Activated CD4-positive, alpha-beta T cell treated with anti-CD3 and anti-CD28 coated beads for 48 hours (primary cell): ENCODE data around the gene PTBP1.

Experiments
- DNase-seq: peaks from one replicate; pipeline ENCODE4 v3.0.0-alpha.2; 2020

Gene PTBP1

DNA sequence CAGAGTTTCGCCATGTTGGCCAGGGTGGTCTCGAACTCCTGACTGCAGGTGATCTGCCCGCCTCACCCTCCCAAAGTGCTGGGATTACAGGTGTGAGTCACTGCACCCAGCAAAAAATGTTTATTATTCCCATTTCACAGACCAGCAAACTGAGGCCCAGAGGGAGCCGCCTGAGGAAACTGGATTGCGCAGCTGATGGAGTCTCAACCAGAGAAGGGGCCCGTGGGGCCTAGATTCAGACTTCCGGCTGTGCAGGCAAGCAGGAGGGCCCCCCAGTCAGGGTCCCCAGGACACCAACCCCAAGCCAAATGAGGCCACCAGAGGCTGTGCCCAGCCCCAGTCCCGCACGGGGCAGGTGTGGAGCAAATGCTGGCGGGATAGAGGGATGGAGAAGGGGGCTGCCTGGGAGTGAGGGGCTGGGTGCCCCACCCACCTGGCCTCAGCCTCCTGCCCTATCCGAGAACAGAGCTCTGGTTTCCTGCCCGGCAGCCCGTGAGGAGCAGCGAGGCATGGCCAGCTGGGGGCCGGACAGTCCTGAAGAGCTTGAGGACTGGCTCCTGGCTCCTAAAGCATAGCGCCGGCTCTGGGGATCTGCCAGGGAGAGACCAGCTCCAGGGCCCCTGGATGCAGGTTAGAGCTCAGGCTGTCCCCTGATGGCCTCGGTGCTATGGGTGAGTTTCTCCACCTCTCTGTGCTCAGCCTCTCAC lies 24.4 kb upstream of the PTBP1 start:
- no peak for DNase-seq

DNA sequence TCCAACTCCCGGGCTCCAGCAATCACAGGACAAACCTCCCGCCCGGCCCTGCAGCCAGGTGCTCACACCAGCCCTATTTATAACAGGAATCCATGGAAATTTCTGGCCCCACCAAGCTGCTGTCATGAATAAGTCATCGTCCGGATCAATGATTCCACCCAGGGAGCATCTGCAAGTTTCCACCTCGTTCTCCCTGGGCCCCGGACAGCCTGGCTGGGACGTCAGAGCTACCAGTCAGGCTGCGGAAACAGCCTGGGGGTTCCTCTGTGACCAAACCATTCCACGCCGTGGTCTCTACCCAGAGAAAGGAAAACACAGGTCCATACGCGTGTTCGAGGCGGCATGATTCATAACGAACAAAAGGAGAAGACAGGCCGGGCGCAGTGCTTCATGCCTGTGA lies 20.7 kb upstream of the PTBP1 start:
- DNase-seq, result no peak

DNA sequence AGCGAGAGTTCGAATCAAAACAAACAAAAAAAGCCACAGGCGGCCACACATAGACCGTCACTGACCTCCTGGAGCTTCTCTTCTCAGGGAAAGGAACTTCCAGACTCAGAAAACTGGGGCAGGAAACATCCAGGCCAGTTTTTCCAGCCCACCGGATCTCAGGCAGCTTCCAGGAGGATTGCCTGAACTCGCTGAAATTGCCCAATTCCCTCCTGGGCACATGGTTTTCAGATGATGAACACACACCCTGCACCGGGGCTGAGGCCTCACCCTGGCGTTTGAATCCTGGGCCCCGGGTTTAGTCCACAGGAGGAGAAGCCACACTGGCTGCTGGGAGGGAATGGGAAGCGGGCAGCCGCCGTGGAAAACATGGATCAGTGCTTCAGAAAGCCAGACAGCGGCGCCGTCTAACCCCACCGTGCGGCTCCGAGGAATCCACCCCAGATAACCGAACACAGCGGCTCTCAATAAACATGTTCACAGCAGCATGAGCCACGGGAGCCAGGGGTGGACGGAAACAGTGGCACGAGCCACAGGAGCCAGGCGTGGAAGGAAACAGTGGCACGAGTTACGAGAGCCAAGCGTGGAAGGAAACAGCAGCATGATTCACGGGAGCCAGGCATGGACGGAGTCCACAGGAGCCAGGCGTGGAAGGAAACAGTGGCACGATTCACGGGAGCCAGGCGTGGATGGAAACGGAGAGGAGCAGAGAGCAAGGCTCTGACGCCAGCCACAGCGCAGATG lies 18.2 kb upstream of the PTBP1 start:
- DNase-seq, result no peak

DNA sequence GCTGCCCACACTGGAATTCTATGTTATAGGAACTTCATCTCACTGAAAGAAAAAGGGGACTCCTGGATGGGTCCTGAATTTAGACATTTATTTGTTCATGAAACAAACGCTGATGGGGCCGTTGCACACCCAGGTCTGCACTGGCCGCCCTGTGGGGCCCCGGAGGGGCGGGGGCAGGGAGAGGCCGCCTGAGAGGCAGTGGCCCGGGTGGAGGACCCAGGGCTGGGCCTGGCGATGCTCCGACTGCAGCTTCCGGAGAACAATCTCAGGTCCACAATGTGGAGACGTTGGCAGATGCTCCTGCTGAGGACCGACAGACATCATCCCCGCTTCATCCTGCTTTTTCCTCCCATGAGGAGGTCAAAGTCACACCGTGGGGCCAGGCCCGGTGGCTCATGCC lies 16.3 kb upstream of the PTBP1 start:
- no peak for DNase-seq

DNA sequence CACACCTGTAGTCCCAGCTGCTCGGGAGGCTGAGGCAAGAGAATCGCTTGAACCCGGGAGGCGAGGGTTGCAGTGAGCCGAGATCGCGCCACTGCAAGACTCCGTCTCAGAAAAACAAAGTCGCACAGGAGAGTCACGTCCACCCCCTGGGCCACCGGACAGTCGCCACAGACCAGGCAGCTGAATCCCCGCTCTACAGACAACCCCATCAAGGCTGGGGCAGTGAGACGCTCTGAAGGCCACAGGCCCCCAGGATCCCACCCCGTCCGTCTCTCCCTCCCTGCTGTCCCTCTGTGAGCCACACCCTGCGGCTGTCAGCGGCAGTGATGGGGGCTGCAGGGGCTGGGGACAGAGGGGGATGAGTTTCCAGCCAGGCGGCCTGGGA lies 15.5 kb upstream of the PTBP1 start:
- DNase-seq, result no peak

DNA sequence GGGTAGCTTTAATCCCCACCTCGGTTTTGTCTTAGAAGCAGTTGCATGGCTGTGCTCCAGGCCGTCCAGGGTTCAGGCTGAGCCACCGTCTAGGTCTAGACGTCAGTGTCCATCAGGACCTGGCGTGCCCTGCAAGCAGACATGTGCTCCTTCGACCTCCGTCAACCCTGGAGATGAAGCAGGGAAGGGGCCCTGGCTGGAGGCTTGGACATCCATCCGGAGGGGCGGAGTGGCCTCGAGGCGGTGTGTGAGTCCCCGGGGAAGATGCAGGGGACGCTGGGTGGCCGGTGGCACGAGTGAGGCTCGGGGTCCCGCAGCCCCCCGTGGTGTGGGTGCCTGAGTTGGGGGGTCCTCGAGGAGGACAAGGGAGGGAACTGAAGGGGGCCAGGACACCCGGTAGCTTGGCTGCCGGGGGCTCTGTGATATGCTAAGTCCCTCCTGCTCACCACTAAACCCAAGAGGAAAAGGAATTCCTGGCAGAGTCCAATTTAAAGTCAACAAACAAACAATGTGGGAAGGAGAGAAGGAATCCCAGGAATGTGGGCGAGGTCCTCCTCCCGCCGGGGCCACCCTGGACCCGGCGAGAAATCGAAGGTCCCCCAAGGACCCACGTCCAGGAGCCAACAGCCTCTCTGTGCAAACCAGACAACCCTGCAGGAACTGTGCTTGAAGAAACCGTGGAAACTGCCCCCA lies 14.9 kb upstream of the PTBP1 start:
- no peak for DNase-seq

DNA sequence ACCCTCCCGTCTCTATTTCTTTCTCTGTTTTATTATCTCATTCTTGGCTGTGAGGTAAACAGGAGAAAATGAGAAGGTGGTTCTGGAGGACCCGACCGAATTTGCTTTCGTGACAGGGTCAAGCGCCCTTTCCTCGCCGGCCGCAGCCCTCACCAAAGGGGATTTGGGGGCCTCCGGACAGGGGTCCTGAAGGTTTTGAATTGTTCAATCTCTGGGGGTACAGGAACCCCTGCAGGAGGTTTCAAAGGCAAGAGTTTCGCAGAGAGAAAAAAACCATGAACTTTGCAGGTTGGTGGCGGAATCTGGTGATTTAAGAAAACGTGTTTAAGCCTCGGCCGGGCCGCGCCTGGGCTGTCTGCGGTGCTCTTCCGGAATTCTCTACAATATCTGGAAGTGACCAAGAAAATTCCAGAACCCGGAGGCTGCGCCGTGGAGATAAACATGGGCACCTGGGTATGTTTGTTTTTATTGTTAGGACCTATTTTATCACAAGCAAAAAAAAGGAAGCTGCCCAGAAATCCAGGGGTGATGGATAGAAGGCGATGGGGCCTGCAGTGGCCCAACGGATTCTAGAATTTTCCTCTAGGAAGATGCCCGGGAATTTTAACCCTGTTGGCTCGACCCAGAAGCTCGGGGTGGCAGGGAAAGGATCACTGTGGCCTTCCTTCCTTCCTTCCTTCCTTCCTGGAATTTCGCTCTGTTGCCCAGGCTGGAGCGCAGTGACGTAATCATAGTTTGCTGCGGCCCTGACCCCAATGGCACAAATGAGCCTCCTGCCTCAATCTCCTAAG lies 14.2 kb upstream of the PTBP1 start:
- DNase-seq, result no peak

DNA sequence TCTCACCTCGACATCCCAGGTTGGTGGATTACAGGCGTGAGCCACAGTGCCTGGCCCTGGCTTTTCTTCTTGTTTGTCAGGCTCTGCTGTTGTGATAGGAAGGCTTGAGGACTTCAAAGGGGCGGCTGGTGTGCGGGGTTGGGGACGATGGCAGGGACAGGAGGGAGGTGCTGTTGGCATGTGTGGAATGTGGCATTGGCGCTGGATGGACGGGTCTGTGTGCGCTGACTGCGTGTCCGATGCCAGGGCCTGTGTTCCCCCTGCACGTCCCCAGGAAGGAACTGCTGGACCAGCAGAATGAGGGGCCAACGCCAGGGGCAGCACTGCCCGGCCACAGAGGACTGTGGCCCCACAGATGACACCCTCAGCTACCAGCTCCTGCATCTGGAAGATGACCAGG lies 12.7 kb upstream of the PTBP1 start:
- no peak for DNase-seq

DNA sequence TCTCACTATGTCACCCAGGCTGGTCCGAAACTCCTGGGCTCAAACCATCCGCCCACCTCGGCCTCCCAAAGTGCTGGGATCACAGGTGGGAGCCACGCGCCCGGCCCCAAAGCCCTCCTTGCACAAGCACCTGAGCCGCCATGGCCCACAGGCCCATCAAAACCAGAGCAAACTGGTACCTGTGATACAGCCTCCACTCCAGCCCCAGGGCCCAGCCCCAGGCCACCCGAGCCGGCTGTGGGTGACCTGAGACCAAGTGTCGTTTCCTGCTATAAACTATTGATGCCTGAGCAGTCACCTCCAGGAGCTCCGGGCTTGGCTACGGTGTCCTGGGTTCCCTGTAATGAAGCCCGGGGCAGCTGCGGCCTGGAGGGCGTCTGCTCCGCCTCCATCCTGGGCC lies 9.7 kb upstream of the PTBP1 start:
- DNase-seq, result no peak

DNA sequence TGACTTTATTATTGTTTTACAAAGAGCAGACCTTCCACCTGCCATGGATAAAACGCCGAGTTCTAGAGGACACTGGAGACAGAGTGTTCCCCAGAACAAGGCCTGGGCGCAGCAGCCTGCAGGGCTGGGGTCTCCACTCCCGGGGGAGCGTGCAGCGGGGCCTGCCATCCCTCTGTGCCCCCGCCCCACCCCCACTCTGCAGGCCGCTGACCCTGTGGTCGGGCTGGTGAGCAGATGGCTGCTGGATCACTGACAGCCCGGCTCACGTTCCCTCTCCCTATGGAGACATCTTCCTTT lies 8.6 kb upstream of the PTBP1 start:
- DNase-seq, result no peak

DNA sequence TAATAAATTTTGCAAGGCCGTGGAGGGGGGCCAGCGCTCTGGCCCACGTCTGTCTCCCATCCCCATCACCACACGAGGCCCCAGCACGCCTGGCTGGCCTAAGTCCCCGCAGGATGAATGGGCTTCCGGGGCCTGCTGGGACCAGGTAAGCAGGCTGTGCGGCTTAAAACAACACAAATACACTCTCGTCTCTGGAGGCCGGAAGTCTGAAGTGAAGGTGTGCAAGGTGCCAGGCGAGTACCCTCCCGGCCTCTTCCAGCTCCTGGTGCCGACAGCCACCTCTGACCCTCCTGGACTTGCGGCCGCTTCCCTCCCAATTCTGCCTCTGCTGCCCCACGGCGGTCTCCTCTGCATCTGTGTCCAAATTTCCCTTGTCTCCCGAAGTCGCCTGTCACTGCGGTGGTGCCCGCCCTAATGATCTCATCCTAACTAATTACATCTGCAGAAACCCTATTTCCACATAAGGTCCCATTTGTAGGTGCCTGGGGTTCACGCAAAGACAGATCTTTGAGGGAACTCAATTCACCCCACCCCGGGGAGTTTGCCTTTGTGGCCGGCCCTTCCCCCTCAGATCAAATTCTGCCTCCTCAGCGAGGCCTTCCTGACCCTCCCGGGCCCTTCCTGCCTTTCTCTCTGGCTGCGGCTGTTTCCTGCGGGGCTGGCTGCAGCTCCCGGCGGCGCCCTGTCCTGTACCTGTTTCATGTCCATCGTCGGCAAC lies 8.1 kb upstream of the PTBP1 start:
- no peak for DNase-seq

DNA sequence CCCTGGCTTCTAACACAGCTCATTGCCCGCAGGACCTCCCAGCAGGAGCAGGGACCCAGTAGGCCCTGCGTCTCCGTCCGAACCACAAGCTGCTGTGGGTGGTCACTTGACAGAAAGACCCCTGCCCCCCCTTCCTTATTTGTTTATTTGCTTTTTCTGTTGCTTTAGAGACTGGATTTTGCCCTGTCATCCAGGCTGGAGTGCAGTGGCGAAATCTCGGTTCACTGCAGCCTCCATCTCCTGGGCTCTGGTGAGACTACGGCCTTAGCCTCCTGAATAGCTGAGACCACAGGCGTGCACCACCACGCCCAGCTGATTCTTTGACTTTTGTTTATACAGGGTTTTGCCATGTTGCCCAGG lies 7.6 kb upstream of the PTBP1 start:
- DNase-seq, result no peak

DNA sequence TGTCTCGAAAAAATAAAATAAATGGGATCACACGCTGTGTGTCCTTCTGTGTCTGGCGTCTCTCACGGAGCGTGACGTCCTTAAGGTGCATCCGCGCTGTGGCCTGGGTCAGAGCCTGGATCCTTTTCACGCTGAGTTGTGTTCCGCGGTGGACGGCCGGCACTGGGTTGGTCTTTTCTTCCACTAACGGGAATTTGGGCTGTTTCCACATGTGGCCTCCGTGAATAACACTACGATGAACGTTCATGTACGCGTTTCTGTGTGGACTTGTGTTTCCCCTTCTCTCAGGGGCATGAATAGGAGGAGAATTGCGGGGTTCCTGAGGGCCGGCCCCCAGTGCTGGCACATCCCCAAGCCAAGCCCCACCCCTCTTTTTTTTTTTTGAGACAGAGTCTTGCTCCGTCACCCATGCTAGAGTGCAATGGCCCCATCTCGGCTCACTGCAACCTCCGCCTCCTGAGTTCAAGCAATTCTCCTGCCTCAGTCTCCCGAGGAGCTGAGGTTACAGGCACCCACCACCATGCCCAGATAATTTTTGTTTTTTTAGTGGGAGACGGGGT lies 6.2 kb upstream of the PTBP1 start:
- no peak for DNase-seq

DNA sequence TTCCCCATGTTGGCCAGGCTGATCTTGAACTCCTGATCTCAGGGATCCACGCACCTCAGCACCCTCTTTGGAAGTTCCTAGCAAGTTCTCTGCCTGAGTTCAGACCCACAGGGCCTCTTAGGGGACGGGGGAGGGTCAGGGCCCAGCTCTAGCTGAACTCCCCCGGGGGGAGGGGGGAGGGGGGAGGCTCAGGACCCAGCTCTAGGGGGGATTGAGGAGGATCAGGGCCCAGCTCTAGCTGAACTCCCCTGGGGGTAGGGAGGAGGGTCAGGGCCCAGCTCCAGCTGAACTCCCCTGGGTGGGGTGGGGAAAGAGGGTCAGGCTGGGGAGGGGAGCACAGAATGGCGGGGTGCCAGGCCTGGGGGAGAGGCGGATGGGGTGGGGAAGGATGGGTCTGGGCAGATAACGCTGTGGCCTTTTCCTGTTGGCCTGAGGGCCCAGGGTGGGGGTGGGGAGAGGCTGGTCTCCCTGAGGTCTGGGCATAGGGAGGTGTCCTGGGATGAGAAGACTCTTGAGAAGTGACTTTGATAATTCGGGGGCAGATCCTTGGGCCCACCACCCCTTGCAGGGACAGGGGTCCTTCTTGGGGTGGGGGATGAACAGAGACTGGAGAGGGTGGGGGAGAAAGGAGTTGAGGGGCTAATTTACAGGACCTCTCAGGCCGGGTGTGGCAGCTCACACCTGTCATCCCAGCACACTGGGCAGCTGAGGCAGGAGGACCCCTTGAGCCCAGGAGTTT lies 5.5 kb upstream of the PTBP1 start:
- DNase-seq, result no peak

DNA sequence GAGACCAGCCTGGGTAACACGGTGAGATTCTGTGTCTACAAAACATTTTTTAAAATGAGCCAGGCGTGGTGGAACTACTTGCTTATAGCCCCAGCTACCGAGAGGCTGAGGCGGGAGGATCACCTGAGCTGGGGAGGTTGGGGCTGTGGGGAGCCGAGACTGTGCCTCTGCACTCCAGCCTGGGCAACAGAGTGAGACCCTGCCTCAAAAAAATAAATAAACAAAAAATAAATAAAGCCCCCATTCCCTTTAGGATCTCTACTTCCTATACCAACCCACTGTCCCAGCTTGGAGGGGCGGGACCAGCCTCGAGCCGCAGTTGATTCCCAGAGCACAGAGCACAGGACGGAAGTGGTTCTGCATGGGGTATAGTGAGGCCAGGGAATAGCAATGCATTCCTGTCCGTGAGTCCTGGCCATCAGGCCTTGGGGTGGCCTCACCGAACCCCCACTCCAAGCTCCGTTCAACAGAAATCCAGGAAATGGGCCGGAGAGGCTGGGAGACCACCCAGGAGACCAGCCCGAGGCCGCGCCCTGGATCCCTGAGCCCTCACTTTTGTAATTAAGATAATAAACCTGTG lies 4.9 kb upstream of the PTBP1 start:
- DNase-seq, result no peak

DNA sequence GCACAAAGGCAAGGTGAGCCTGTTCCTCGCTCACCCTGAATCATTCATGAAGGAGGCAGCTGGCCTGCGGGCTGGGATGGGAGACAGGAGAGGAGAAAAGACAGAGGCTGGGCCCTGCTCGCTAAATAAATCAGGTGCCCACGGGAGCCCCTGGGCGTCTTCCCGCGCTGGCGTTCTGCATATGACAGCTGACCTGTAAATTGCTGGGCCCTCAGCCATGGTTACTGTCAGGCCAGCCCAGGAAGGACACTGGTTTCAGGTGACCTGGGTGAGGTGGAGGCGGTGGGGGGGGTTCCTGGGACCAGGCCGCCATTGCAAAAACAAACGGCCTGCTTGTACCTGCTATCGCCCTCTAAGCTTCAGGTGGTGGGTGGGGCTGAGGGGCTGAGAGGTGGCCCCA lies 3.4 kb upstream of the PTBP1 start:
- DNase-seq, result no peak

DNA sequence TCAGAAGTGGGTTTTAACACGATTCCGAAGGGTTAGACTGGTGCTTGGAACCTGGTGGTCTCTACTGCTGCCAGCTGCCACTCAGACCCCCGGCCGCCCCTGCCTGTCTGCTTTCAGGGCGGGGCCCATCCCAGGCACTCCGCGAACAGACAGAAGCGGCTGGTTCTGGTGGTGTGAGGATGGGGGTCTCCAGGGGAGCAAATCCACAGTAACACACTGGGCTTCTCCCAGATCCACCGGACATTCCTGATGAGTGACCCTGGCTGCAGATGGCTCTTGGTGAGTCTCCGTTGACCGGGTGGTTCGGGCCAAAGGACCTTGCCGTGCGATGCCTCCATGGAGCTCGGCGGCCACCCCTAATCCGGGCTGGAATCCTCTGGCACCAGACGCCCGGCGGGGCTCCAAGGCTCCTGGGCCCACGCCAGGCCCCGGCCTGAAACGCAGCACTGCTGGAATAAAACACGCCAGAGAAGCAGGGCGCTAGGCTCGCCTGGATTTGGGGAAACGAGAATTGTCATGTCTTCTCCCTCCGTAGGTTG lies 2.1 kb upstream of the PTBP1 start:
- no peak for DNase-seq

DNA sequence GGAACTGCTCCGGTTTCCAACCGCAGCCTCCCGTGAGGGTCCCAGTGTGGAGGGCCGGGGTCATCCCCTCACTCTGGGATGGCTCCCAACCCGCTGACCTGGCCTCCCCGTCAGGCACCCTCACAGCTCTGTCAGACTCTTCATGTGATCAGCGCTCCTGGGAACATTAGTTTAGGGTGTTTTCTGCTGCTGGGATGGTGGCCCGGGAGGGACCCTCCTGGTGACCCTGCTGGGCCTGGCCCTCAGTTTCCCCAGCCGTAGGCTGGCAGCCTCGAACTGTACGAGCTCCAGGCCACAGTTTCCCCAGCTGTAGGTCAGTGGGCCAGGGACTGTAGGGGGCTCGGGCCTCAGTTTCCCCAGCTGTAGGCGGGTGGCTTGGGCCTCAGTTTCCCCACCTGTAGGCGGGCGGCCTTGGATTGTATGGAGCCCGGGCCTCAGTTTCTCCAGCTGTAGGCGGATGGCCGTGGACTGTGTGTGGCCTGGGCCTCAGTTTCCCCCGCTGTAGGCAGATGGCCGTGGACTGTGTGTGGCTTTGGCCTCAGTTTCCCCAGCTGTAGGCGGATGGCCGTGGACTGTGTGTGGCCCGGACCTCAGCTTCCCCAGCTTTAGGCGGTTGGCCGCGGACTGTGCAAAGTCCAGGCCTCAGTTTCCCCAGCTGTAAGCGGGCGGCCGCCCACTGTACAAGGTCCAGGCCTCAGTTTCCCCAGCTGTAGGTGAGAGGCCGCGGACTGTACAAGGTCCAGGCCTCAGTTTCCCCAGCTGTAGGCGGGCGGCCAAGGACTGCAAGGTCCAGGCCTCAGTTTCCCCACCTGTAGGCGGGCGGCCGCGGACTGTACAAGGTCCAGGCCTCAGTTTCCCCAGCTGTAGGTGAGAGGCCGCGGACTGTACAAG lies 1.3 kb upstream of the PTBP1 start:
- no peak for DNase-seq

DNA sequence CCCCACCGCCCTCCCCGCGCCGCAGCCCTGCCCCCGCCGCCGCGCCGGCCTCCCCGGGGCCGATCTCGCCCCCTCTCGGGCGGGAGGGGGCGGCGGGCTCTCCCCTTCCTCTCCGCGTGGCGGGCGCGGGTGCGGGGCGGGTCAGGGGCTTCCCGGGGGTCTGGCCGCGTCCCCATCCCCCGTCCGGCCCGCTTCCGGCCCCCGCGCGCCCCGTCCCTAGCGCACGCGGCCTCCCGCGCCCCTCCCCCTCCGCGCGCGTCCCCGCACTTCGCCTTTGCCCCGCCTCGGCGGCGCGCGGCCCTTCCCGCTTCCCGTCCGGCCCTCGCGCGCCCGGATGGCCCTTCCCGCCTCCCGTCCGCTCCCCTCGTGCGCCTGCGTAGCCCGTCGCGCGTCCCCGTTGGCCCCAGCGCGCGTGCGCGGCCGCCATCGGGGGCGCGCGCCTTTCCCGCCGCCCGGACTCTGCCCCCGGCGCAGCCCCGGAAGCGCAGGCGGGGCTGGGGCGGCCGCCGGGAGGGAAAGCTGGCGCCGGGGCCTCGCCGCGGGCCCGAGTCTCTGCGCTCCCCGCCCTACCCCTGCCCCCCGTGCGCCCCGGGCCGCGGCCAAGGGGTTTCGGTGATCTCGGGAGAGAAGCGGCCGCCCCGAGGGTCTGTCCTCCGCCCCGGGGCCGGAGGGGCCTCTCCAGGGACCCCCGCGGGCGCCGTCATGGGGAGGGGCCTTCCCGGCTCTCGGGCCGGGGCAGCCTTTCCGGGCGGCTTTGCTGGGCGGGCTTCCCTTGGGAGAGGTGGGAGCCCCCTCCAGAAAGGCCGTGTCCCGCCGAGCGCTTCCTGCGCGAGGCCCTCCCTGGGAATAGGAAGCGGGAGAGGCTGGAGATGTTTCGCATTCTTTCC lies 519 bp downstream of the PTBP1 start:
- DNase-seq, result peak; percentile 93
